ENCODE data around the gene PRKAG1.
A peak's percentile ranks its signal among the peaks of the same experiment; 100 is the strongest.

The PRKAG1 gene

GRCh38 chr12:48996794-48997718 lies 21.5 kb downstream of the PRKAG1 start:
- peak overlapping the region; percentile 76 for H3K4me3 ChIP-seq (ENCODE audit: low read depth, low read length)
- TF ChIP-seq CTCF (IDR thresholded peaks at IDR 0.05; ENCODE audit: borderline replicate concordance, insufficient read depth, low read depth, low read length) = peak; percentile 88

GRCh38 chr12:48995086-48995879 lies 23.3 kb downstream of the PRKAG1 start:
- no peak overlapping the region for H3K4me3 ChIP-seq (ENCODE audit: low read depth, low read length)
- TF ChIP-seq CTCF (IDR thresholded peaks at IDR 0.05; ENCODE audit: borderline replicate concordance, insufficient read depth, low read depth, low read length) = peak; percentile 93

GRCh38 chr12:48994224-48995085 lies 24.1 kb downstream of the PRKAG1 start:
- no peak overlapping the region for H3K4me3 ChIP-seq (ENCODE audit: low read depth, low read length)
- no peak for TF ChIP-seq CTCF (IDR thresholded peaks at IDR 0.05; ENCODE audit: borderline replicate concordance, insufficient read depth, low read depth, low read length)

GRCh38 chr12:48993787-48994186 lies 24.8 kb downstream of the PRKAG1 start:
- H3K4me3 ChIP-seq (ENCODE audit: low read depth, low read length) = no peak overlapping the region
- no peak for TF ChIP-seq CTCF (IDR thresholded peaks at IDR 0.05; ENCODE audit: borderline replicate concordance, insufficient read depth, low read depth, low read length)

GRCh38 chr12:48991247-48992050 lies 27.1 kb downstream of the PRKAG1 start:
- TF ChIP-seq CTCF (IDR thresholded peaks at IDR 0.05; ENCODE audit: borderline replicate concordance, insufficient read depth, low read depth, low read length) = no peak
- H3K4me3 ChIP-seq (ENCODE audit: low read depth, low read length) = no peak overlapping the region

GRCh38 chr12:48990552-48990951 lies 28.0 kb downstream of the PRKAG1 start:
- no peak for TF ChIP-seq CTCF (IDR thresholded peaks at IDR 0.05; ENCODE audit: borderline replicate concordance, insufficient read depth, low read depth, low read length)
- H3K4me3 ChIP-seq (ENCODE audit: low read depth, low read length) = no peak overlapping the region
